Frontal cortex (tissue), 4 donors: ENCODE results near the gene SEMA6C. TPM values are rescaled to one million over a fixed set of nuclear protein-coding genes. Genes with fewer than 3 reads are reported as not detected.
A peak's percentile ranks its signal among the peaks of the same experiment; 100 is the strongest.
"Not testable (repeated sequence)": the region's sequence is repeated elsewhere in the genome, so short reads cannot be mapped to it uniquely, and the experiment has no call there.

Experiments used
- DNase-seq, 2 donors: peaks; one replicate each; pipeline ENCODE4 v3.0.0; 2012; ENCODE audit warnings: low spot score in 2 of 2
- FAIRE-seq: peaks from 2 replicates; lab custom pipeline; 2012; peaks lifted over from hg19 to GRCh38; lab: Jason Lieb, UNC
- total RNA-seq: library from RNA; depleted of rRNA; stranded (reverse); fragments of >200 nt; gene quantifications from one replicate; pipeline ENCODE4 v1.2.3, GENCODE V29; 2014
- donor health status: control.
- donor health status: control.
- donor health status: control.

Gene SEMA6C
- total RNA-seq, 1 donor from 2014 or later = 16.7 TPM

- no peak for FAIRE-seq
- peak in 1 of 2 donors; percentile 19 for DNase-seq
These were observed 13.2 kb downstream of the SEMA6C start for GRCh38 chr1:151133018-151133806.

DNA sequence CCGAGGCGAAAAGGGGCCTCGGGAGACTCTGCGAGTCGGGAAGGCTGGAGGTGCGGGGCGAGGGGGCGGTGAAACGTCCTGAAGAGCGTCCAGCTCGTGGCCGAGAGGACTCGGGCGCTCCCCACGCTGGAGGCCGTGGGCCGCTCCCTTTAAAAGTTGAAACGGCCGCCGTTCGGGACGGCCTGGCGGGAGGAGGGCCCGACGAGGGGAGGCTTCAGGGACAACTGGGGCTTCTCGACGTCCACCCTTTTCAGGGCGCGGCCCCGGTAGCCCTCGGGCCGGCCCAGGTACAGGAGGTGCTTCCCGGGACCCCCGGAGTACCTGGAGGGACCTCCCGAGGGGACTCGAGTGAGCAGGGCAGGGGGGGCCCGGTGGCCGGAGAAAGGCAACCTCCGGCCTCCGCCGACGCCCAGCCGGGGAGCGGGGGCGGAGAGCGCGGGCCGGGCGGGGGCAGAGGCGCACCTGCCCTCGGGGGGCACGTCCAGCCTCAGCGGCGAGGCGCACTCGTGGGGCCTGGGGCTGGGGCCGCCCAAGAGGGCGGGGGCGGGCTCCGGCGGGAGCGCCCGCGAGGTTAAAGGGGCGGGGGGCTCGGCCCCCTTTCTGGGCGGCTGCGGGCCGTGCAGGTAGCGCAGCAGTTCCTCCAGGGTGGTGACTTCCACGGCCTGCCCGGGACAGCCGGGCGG, 14.0 kb downstream of the SEMA6C start:
- peak in 1 of 2 donors; percentile 28 for DNase-seq
- FAIRE-seq = no peak

GRCh38 chr1:151131701-151132334, 14.6 kb downstream of the SEMA6C start:
- FAIRE-seq (no peak), DNase-seq (peak in 1 of 2 donors; percentile 37)

- FAIRE-seq (no peak), DNase-seq (peak; percentile 61 to 82)
These were observed 15.3 kb downstream of the SEMA6C start for GRCh38 chr1:151130987-151131586.

- DNase-seq (no peak), FAIRE-seq (no peak)
These were observed 17.6 kb downstream of the SEMA6C start for GRCh38 chr1:151128800-151129199.

- no peak for FAIRE-seq
- no peak for DNase-seq
These were observed 21.5 kb downstream of the SEMA6C start for GRCh38 chr1:151124763-151125403.

GRCh38 chr1:151113877-151114276, 32.6 kb downstream of the SEMA6C start:
- FAIRE-seq (no peak), DNase-seq (no peak)

DNA sequence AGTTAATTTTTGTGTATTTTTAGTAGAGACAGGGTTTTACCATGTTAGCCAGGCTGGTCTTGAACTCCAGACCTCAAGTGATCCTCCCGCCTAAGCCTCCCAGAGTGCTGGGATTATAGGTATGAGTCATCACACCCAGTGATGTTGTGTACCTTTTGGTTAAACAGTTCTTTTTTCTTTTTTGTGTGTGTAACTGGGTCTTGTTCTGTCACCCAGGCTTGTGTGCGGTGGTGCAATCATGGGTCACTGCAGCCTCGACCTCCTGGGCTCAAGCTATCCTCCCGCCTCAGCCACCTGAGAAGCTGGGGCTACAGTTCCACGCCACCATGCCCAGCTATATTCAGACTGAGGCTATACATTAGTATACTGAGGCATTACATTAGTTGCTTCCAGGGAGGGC, 38.1 kb downstream of the SEMA6C start:
- FAIRE-seq (no peak), DNase-seq (no peak)

DNA sequence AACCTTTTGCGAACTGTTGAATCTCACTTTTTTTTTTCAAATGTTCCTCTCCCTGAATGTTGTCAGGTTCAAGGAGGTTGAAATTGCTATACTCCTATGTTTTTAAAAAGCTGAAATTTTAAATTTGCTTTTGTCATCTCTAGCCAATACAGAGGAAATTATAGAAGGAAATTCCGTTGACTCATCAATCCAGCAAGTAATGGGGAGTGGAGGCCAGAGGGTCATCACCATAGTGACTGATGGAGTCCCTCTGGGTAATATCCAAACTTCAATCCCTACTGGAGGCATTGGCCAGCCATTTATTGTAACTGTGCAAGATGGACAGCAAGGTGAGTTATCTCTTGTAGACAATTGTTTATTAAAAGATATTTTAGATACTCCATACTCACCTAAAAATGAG, 39.5 kb downstream of the SEMA6C start:
- FAIRE-seq (no peak), DNase-seq (no peak)

- DNase-seq (no peak), FAIRE-seq (no peak)
These were observed 41.8 kb downstream of the SEMA6C start for GRCh38 chr1:151104630-151105029.

- FAIRE-seq (no peak), DNase-seq (no peak)
These were observed 48.3 kb downstream of the SEMA6C start for GRCh38 chr1:151098126-151098525.

DNA sequence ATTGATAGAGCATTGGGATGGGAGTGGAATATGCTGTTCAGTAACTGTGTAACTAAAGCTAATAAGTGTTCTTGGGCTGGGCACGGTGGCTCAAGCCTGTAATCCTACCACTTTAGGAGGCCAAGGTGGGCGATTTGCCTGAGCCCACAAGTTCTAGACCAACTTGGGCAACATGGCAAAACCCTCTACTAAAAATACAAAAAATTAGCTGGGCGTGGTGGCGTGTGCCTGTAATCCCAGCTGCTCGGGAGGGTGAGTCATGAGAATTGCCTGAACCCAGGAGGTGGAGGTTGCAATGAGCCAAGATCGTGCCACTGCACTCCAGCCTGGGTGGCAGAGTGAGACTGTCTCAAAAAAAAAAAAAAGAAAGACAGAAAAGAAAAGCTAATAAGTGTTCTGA, 49.0 kb downstream of the SEMA6C start:
- DNase-seq = not testable (repeated sequence)

GRCh38 chr1:151085953-151086559, 60.4 kb downstream of the SEMA6C start:
- no peak for FAIRE-seq
- DNase-seq = no peak

More for the DNA sequence above, 49.0 kb downstream of the SEMA6C start:
- FAIRE-seq = not testable (repeated sequence)

Other genes with a start within 250 kb of the SEMA6C start
- gene SETDB1, start 220.3 kb downstream of the SEMA6C start, total RNA-seq = 62.8 TPM
- gene CERS2, start 171.8 kb downstream of the SEMA6C start, total RNA-seq = 30.2 TPM
- under 0.01 TPM for gene ANXA9, start 164.3 kb downstream of the SEMA6C start, total RNA-seq
- gene MINDY1, start 139.7 kb downstream of the SEMA6C start, total RNA-seq = 12.2 TPM
- gene PRUNE1, start 138.2 kb downstream of the SEMA6C start, total RNA-seq = 20.4 TPM
- under 0.01 TPM for gene BNIPL, start 110.0 kb downstream of the SEMA6C start, total RNA-seq
- 2.0 TPM for gene C1orf56, start 98.9 kb downstream of the SEMA6C start, total RNA-seq
- gene CDC42SE1, start 87.0 kb downstream of the SEMA6C start, total RNA-seq = 31.0 TPM
- gene MLLT11, start 86.2 kb downstream of the SEMA6C start, total RNA-seq = 95.8 TPM
- gene GABPB2, start 75.9 kb downstream of the SEMA6C start, total RNA-seq = 9.4 TPM
- gene TNFAIP8L2, start 10.0 kb upstream of the SEMA6C start, total RNA-seq = 0.82 TPM
- 24.1 TPM for gene LYSMD1, start 19.3 kb upstream of the SEMA6C start, total RNA-seq
- gene SCNM1, start 19.5 kb upstream of the SEMA6C start, total RNA-seq = 27.3 TPM
- gene TMOD4, start 29.4 kb upstream of the SEMA6C start, total RNA-seq = not detected
- 106 TPM for gene VPS72, start 43.6 kb upstream of the SEMA6C start, total RNA-seq
- gene PIP5K1A, start 51.9 kb upstream of the SEMA6C start, total RNA-seq = 70.5 TPM
- gene PSMD4, start 108.1 kb upstream of the SEMA6C start, total RNA-seq = 110 TPM
- gene ZNF687, start 135.7 kb upstream of the SEMA6C start, total RNA-seq = 4.9 TPM
- gene PI4KB, start 180.8 kb upstream of the SEMA6C start, total RNA-seq = 28.5 TPM
- gene RFX5, start 200.6 kb upstream of the SEMA6C start, total RNA-seq = 14.3 TPM
- 6.5 TPM for gene SELENBP1, start 226.1 kb upstream of the SEMA6C start, total RNA-seq